SK-N-SH (cell line): Measurements from ENCODE around the gene MUC12. TPM values are rescaled to one million over a fixed set of nuclear protein-coding genes. Genes with fewer than 3 reads are reported as not detected.

Experiments used
- CTCF ChIA-PET: fragments of 300-600, 350-600 bp; formaldehyde crosslinking; extraction: SDS; loops from one replicate; lab custom pipeline; 2021; lab: Yijun Ruan, JAX
- POLR2A ChIA-PET: fragments of 350-600 bp; sonication (Branson Sonifier 250); formaldehyde crosslinking; extraction: SDS; loops from one replicate; lab custom pipeline; 2020; ENCODE audit warnings: antibody characterized with exemption, inconsistent platforms; lab: Yijun Ruan, JAX
- DNase-seq: peaks from one replicate; pipeline ENCODE4 v3.0.0; 2012
- H2AFZ ChIP-seq: fragments of 200-600 bp; sonication (generic); 2 replicates; pipeline ENCODE4 v1.8.1; 2016; ENCODE audit warnings: antibody characterized with exemption, mild to moderate bottlenecking, low read depth
- H3F3A ChIP-seq: fragments of 200-600 bp; sonication (generic); replicated peaks from 2 replicates; pipeline ENCODE3; 2016; ENCODE audit warnings: antibody characterized with exemption, mild to moderate bottlenecking; ENCODE audit not compliant: insufficient read depth
- H3K27ac ChIP-seq, 2 experiments: fragments of 200-500 bp in 1 of 2; fragments of 200-600 bp in 1 of 2; sonication (Bioruptor generic) in 1 of 2; sonication (generic), shearing (Covaris generic) in 1 of 2; 2 replicates each; pipeline versions ENCODE4 v1.5.1 to v1.6.1; 2014 to 2016; ENCODE audit warnings: low read depth in 2 of 2, inconsistent platforms in 1 of 2, low read length in 1 of 2, mild to moderate bottlenecking in 1 of 2, mixed read lengths in 1 of 2
- H3K27me3 ChIP-seq: fragments of 200-600 bp; sonication (generic), shearing (Covaris generic); 2 replicates; pipeline ENCODE4 v1.6.1; 2016; ENCODE audit warnings: mixed run types; ENCODE audit not compliant: insufficient read depth
- H3K36me3 ChIP-seq, 2 experiments: fragments of 200-500 bp in 1 of 2; fragments of 200-600 bp in 1 of 2; sonication (Bioruptor generic) in 1 of 2; sonication (generic) in 1 of 2; replicated peaks in 1 of 2; 2 replicates each; pipeline versions ENCODE3 to v1.5.1; 2014 to 2016; ENCODE audit warnings: low read length in 1 of 2, mild to moderate bottlenecking in 1 of 2; ENCODE audit not compliant: insufficient read depth in 2 of 2, control insufficient read depth in 1 of 2
- H3K4me1 ChIP-seq, 2 experiments: fragments of 200-500 bp in 1 of 2; fragments of 200-600 bp in 1 of 2; sonication (Bioruptor generic) in 1 of 2; sonication (generic), shearing (Covaris generic) in 1 of 2; 2 replicates each; pipeline versions ENCODE4 v1.5.1 to v1.6.1; 2014 to 2016; ENCODE audit warnings: low read depth in 1 of 2, low read length in 1 of 2, mixed run types in 1 of 2; ENCODE audit not compliant: insufficient read depth in 2 of 2, control insufficient read depth in 1 of 2
- H3K4me2 ChIP-seq: fragments of 200-600 bp; sonication (generic), shearing (Covaris generic); 2 replicates; pipeline ENCODE4 v1.6.1; 2017; ENCODE audit warnings: mixed run types
- H3K4me3 ChIP-seq, 2 experiments: fragments of 200-500 bp in 1 of 2; fragments of 200-600 bp in 1 of 2; sonication (Bioruptor generic) in 1 of 2; sonication (generic), shearing (Covaris generic) in 1 of 2; 2 replicates each; pipeline versions ENCODE4 v1.5.1 to v1.8.1; 2014 to 2016; ENCODE audit warnings: low read depth in 2 of 2, inconsistent platforms in 1 of 2, low read length in 1 of 2, mild to moderate bottlenecking in 1 of 2, mixed read lengths in 1 of 2, moderate library complexity in 1 of 2
- H3K79me2 ChIP-seq: fragments of 200-600 bp; sonication (generic); 2 replicates; pipeline ENCODE4 v1.8.1; 2017; ENCODE audit warnings: mild to moderate bottlenecking; ENCODE audit not compliant: insufficient read depth
- H3K9ac ChIP-seq: fragments of 200-600 bp; sonication (generic); 2 replicates; pipeline ENCODE4 v1.6.1; 2017; ENCODE audit warnings: mixed run types
- H3K9me2 ChIP-seq: fragments of 200-600 bp; sonication (generic); 2 replicates; pipeline ENCODE4 v1.6.1; 2017; ENCODE audit warnings: mixed run types
- H3K9me3 ChIP-seq: fragments of 200-600 bp; sonication (generic); 2 replicates; pipeline ENCODE4 v1.6.1; 2017; ENCODE audit warnings: mixed run types, mild to moderate bottlenecking, moderate library complexity
- H4K20me1 ChIP-seq: fragments of 200-600 bp; sonication (generic); 2 replicates; pipeline ENCODE4 v1.6.1; 2017; ENCODE audit warnings: mild to moderate bottlenecking, mixed run types; ENCODE audit not compliant: insufficient read depth
- CTCF ChIP-seq: fragments of 200-600 bp; sonication (generic); IDR thresholded peaks from 2 replicates; pipeline ENCODE4 v1.6.1; 2017; ENCODE audit warnings: antibody characterized with exemption, mild to moderate bottlenecking, moderate library complexity
- EP300 ChIP-seq, 2 experiments: IDR thresholded peaks; 2 replicates each; pipeline versions ENCODE4 v1.4.0 to v1.6.1; 2012; ENCODE audit warnings: borderline replicate concordance in 1 of 2, low read depth in 1 of 2, low read length in 1 of 2
- FOSL2 ChIP-seq: IDR thresholded peaks from 2 replicates; pipeline ENCODE4 v1.4.0; 2012; ENCODE audit warnings: low read depth, mild to moderate bottlenecking, moderate library complexity, borderline replicate concordance
- FOXJ3 ChIP-seq: sonication (generic); formaldehyde crosslinking; IDR thresholded peaks from 2 replicates; pipeline ENCODE4 v1.5.1; 2020; ENCODE audit warnings: mild to moderate bottlenecking, missing genetic modification reagents
- FOXM1 ChIP-seq: IDR thresholded peaks from 2 replicates; pipeline ENCODE4 v1.4.0; 2012; ENCODE audit warnings: low read depth, mild to moderate bottlenecking
- GATA2 ChIP-seq: sonication (generic); formaldehyde crosslinking; IDR thresholded peaks from 2 replicates; pipeline ENCODE4 v1.5.0; 2020; ENCODE audit warnings: mild to moderate bottlenecking, missing genetic modification reagents
- MEF2A ChIP-seq: IDR thresholded peaks from 2 replicates; pipeline ENCODE4 v1.4.0; 2012; ENCODE audit warnings: low read depth, borderline replicate concordance
- NFIC ChIP-seq: IDR thresholded peaks from 2 replicates; pipeline ENCODE4 v1.4.0; 2012; ENCODE audit warnings: borderline replicate concordance
- TAF1 ChIP-seq: IDR thresholded peaks from 2 replicates; pipeline ENCODE4 v1.6.1; 2012; ENCODE audit warnings: low read depth, mild to moderate bottlenecking, low read length, moderate library complexity, borderline replicate concordance
- TEAD4 ChIP-seq: IDR thresholded peaks from 2 replicates; pipeline ENCODE4 v1.4.0; 2012; ENCODE audit warnings: mild to moderate bottlenecking, borderline replicate concordance; ENCODE audit not compliant: insufficient read depth
- ZBTB33 ChIP-seq: IDR thresholded peaks from 2 replicates; pipeline ENCODE4 v1.4.0; 2012; ENCODE audit warnings: low read depth, borderline replicate concordance
- WGBS: methylation state at CpG from one replicate; pipeline ENCODE4 v1.1.6; 2017; ENCODE audit warnings: low lambda C conversion rate; 5-methylcytosine and 5-hydroxymethylcytosine counted together
- polyA plus RNA-seq, 3 experiments: library from polyadenylated mRNA; depleted of rRNA; stranded (reverse); fragments of >200 nt; gene quantifications; 2 replicates each; pipeline ENCODE4 v1.2.3, GENCODE V29; 2012

MUC12 gene
- polyA plus RNA-seq, 1 of the 3 experiments (the other 2 are of a cell fraction): not detected

GRCh38 chr7:101009629-101010028 is 40.3 kb downstream of the MUC12 start:
- H3K4me2 ChIP-seq: no peak overlapping the region
- H3K9ac ChIP-seq: no peak overlapping the region
- WGBS: 6% methylated on average over 5 of the region's 5 CpGs
- no peaks in the 10 kb centered on the region for H3K4me1 ChIP-seq
- H3K27me3 ChIP-seq: peaks cover 65% of the 10 kb centered on the region
- H3K79me2 ChIP-seq: no peaks in the 10 kb centered on the region
- POLR2A ChIA-PET: no interaction called here
- H3K9me2 ChIP-seq: no peaks in the 10 kb centered on the region
- no peaks in the 10 kb centered on the region for H4K20me1 ChIP-seq
- no peak overlapping the region for H3K27ac ChIP-seq
- no peak for DNase-seq
- H2AFZ ChIP-seq: no peak overlapping the region
- no peak for TF ChIP-seq MEF2A
- no peaks in the 10 kb centered on the region for H3K36me3 ChIP-seq
- no peak overlapping the region for H3K4me3 ChIP-seq
- no peaks in the 10 kb centered on the region for H3K9me3 ChIP-seq
- H3F3A ChIP-seq: no peaks in the 10 kb centered on the region
- CTCF ChIA-PET: interaction anchor here (1.1 kb wide), 2 partner anchors 44 to 115 kb away, joined by 3 to 5 read pairs; no protein-coding TSS in a partner anchor

- CTCF ChIA-PET: interaction anchor here (3.2 kb wide), 1 partner anchor 47 kb away, joined by 14 read pairs; no protein-coding TSS in a partner anchor
- H3K4me2 ChIP-seq: no peak overlapping the region
- WGBS: 59% methylated on average over 6 of the region's 6 CpGs
Measured at GRCh38 chr7:101012931-101013330, 43.6 kb downstream of the MUC12 start.

More at GRCh38 chr7:101012931-101013330, 43.6 kb downstream of the MUC12 start:
- H3K9ac ChIP-seq: no peak overlapping the region
- peaks cover 4% of the 10 kb centered on the region in 2 experiments; a peak in 2 of 4 replicates for H3K4me1 ChIP-seq
- no peak overlapping the region for H3K4me3 ChIP-seq
- H3K27me3 ChIP-seq: peaks cover 43% of the 10 kb centered on the region
- H3K9me2 ChIP-seq: no peaks in the 10 kb centered on the region
- H3K27ac ChIP-seq: no peak overlapping the region
- DNase-seq: no peak
- H3F3A ChIP-seq: no peaks in the 10 kb centered on the region
- POLR2A ChIA-PET: no interaction called here
- H2AFZ ChIP-seq: no peak overlapping the region
- TF ChIP-seq GATA2 (CRISPR knock-in tag) (no peak), CTCF (no peak), TAF1 (no peak), NFIC (no peak), FOXJ3 (CRISPR knock-in tag) (no peak), EP300 (IDR thresholded peaks at IDR 0.05; ENCODE audit: borderline replicate concordance in 1 of 2, low read depth in 1 of 2, low read length in 1 of 2) (no peak), FOSL2 (no peak), TEAD4 (no peak), ZBTB33 (no peak), FOXM1 (no peak)
- no peaks in the 10 kb centered on the region for H3K36me3 ChIP-seq
- H3K9me3 ChIP-seq: no peaks in the 10 kb centered on the region
- no peaks in the 10 kb centered on the region for H4K20me1 ChIP-seq
- no peaks in the 10 kb centered on the region for H3K79me2 ChIP-seq
